ENCODE data around the gene ANGPTL8.
A peak's percentile ranks its signal among the peaks of the same experiment; 100 is the strongest.

The ANGPTL8 gene

GRCh38 chr19:11239377-11240000 lies at the start of gene ANGPTL8:
Gene ANGPTL8 (plus strand): TSS chr19:11239619. CDS start chr19:11239638, 19 bp downstream.
- no peak for DNase-seq (ENCODE audit: low spot score)

GRCh38 chr19:11190501-11190900 lies 48.9 kb upstream of the ANGPTL8 start:
- DNase-seq (ENCODE audit: low spot score), result no peak

GRCh38 chr19:11191273-11191755 lies 48.1 kb upstream of the ANGPTL8 start:
- peak; percentile 71 for DNase-seq (ENCODE audit: low spot score)

- peak; percentile 62 for DNase-seq (ENCODE audit: low spot score)
Observed at GRCh38 chr19:11191934-11192333, 47.5 kb upstream of the ANGPTL8 start.

GRCh38 chr19:11192957-11193939 lies 46.2 kb upstream of the ANGPTL8 start:
- no peak for DNase-seq (ENCODE audit: low spot score)

- DNase-seq (ENCODE audit: low spot score), result no peak
Observed at GRCh38 chr19:11194173-11194572, 45.2 kb upstream of the ANGPTL8 start.

- DNase-seq (ENCODE audit: low spot score), result no peak
Observed at GRCh38 chr19:11194656-11195558, 44.5 kb upstream of the ANGPTL8 start.

- DNase-seq (ENCODE audit: low spot score), result no peak
Observed at GRCh38 chr19:11195681-11196080, 43.7 kb upstream of the ANGPTL8 start.

GRCh38 chr19:11196406-11197287 lies 42.8 kb upstream of the ANGPTL8 start:
- peak; percentile 32 for DNase-seq (ENCODE audit: low spot score)

- DNase-seq (ENCODE audit: low spot score), result peak; percentile 97
Observed at GRCh38 chr19:11197291-11198174, 41.9 kb upstream of the ANGPTL8 start, which contains the start of gene KANK2. Gene KANK2 (minus strand): TSS chr19:11197545. CDS start chr19:11194511, 3,034 bp downstream.

GRCh38 chr19:11198175-11198534 lies 41.3 kb upstream of the ANGPTL8 start:
- DNase-seq (ENCODE audit: low spot score), result no peak

GRCh38 chr19:11198769-11199424 lies 40.5 kb upstream of the ANGPTL8 start:
- DNase-seq (ENCODE audit: low spot score), result no peak

GRCh38 chr19:11199517-11199916 lies 39.9 kb upstream of the ANGPTL8 start:
- no peak for DNase-seq (ENCODE audit: low spot score)

- no peak for DNase-seq (ENCODE audit: low spot score)
Observed at GRCh38 chr19:11200015-11200574, 39.3 kb upstream of the ANGPTL8 start.

GRCh38 chr19:11200931-11201330 lies 38.5 kb upstream of the ANGPTL8 start:
- DNase-seq (ENCODE audit: low spot score), result no peak

- no peak for DNase-seq (ENCODE audit: low spot score)
Observed at GRCh38 chr19:11201791-11202190, 37.6 kb upstream of the ANGPTL8 start.

GRCh38 chr19:11202488-11203193 lies 36.8 kb upstream of the ANGPTL8 start:
- no peak for DNase-seq (ENCODE audit: low spot score)

All from germinal center (tissue), 1 donor.